ENCODE results near the gene DBI. TPM values are rescaled to one million over a fixed set of nuclear protein-coding genes. Genes with fewer than 3 reads are reported as not detected.

Gene DBI
- polyA plus RNA-seq, 3 donors, result 126 to 436 (median 398) TPM

- Histone ChIP-seq H3K9ac (ENCODE audit: insufficient read depth, low read length, poor library complexity, severe bottlenecking) (no peak overlapping the region), H3K27ac (ENCODE audit: low read depth in 1 of 2, low read length in 2 of 2) (peak overlapping the region in 1 of 2 donors; percentile 97), H3K27me3 (ENCODE audit: control insufficient read depth in 2 of 2, insufficient read depth in 2 of 2, low read length in 2 of 2) (no peaks in the 10 kb centered on the region), H3K79me2 (ENCODE audit: insufficient read depth, low read length) (peaks cover 56% of the 10 kb centered on the region), H2AFZ (ENCODE audit: insufficient read depth, low read depth, low read length, poor library complexity, severe bottlenecking) (peak overlapping the region; percentile 95), H3K36me3 (replicated peaks in 1 of 2; ENCODE audit: control insufficient read depth in 1 of 2, insufficient read depth in 2 of 2, low read length in 2 of 2) (peaks cover 18 to 24% of the 10 kb centered on the region in 2 donors), H3K4me2 (replicated peaks; ENCODE audit: extremely low read depth, low read length, poor library complexity, severe bottlenecking) (peak overlapping the region; percentile 93), H3K4me1 (ENCODE audit: control insufficient read depth in 1 of 2, insufficient read depth in 2 of 2, low read length in 2 of 2) (peaks cover 26 to 37% of the 10 kb centered on the region in 2 donors), H3K9me3 (replicated peaks in 1 of 2; ENCODE audit: control insufficient read depth in 1 of 2, insufficient read depth in 1 of 2, low read length in 2 of 2) (no peaks in the 10 kb centered on the region), H4K20me1 (ENCODE audit: insufficient read depth, low read length) (peaks cover 28% of the 10 kb centered on the region), H3K4me3 (replicated peaks in 1 of 3; ENCODE audit: low read depth in 2 of 3, low read length in 3 of 3) (peak overlapping the region in 1 of 3 experiments; percentile 90)
- TF ChIP-seq, protein P1, sequence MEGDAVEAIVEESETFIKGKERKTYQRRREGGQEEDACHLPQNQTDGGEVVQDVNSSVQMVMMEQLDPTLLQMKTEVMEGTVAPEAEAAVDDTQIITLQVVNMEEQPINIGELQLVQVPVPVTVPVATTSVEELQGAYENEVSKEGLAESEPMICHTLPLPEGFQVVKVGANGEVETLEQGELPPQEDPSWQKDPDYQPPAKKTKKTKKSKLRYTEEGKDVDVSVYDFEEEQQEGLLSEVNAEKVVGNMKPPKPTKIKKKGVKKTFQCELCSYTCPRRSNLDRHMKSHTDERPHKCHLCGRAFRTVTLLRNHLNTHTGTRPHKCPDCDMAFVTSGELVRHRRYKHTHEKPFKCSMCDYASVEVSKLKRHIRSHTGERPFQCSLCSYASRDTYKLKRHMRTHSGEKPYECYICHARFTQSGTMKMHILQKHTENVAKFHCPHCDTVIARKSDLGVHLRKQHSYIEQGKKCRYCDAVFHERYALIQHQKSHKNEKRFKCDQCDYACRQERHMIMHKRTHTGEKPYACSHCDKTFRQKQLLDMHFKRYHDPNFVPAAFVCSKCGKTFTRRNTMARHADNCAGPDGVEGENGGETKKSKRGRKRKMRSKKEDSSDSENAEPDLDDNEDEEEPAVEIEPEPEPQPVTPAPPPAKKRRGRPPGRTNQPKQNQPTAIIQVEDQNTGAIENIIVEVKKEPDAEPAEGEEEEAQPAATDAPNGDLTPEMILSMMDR (IDR thresholded peaks at IDR 0.05), result no peak
- Mint-ChIP-seq H3K36me3 (peaks cover 17 to 24% of the 10 kb centered on the region in 2 donors), H3K27me3 (ENCODE audit: low read depth in 3 of 3) (peaks cover 0 to 2% (median 0%) of the 10 kb centered on the region in 3 donors), H3K9me3 (peaks cover 0 to 2% (median 0%) of the 10 kb centered on the region in 7 donors), H3K27ac (peak overlapping the region in 4 of 7 donors; percentile 79 to 99 (median 97)), H3K4me3 (peak overlapping the region; percentile 98 to 99), H3K4me1 (peaks cover 52% of the 10 kb centered on the region)
- no peak for DNase-seq
- 56% methylated on average over 4 of the region's 6 CpGs for WGBS (ENCODE audit: insufficient coverage)
- intact Hi-C loops (cut with micrococcal nuclease), result loop anchor here in 1 of 2 donors (10.0 kb wide), 1 partner anchor 391 kb away; no protein-coding TSS in a partner anchor
Measured at GRCh38 chr2:119365436-119365835, 1.3 kb upstream of the DBI start.

DNA sequence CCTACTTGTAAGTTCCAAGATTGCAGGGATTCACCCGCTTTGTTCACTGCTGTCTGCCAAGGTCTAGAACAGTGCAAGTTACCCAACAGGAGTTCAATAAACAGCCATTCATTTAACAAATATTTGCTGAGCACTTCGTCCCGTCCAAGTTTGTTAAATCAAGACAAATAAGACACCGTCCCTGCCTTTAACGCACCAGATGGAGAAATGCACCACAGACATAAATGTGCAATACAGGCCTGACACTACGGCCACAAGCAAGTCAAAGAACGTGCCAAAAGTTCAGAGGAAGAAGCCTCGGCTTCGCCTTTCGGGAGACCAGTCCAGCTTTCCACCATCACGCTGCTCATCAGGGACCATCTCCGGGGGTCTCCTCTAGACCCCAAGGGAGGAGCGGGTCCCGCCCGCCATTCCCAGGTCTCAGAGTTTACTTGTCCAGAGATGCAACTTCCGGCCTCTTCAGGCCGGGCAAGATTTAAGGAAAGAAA lies 572 bp upstream of the DBI start:
- H3K27ac ChIP-seq (ENCODE audit: low read depth in 1 of 2, low read length in 2 of 2), result peak overlapping the region; percentile 90 to 97
- TF ChIP-seq, protein P1 (IDR thresholded peaks at IDR 0.05), result no peak
- Mint-ChIP-seq H3K4me1 (peaks cover 50% of the 10 kb centered on the region), H3K9me3 (peaks cover 0 to 2% (median 0%) of the 10 kb centered on the region in 7 donors), H3K36me3 (peaks cover 25 to 32% of the 10 kb centered on the region in 2 donors), H3K4me3 (peak overlapping the region; percentile 98 to 99), H3K27me3 (ENCODE audit: low read depth in 3 of 3) (peaks cover 0 to 2% (median 0%) of the 10 kb centered on the region in 3 donors), H3K27ac (peak overlapping the region; percentile 97 to 99 (median 97))
- peak overlapping the region; percentile 60 to 96 (median 90) for H3K4me3 ChIP-seq (replicated peaks in 1 of 3; ENCODE audit: low read depth in 2 of 3, low read length in 3 of 3)
- H4K20me1 ChIP-seq (ENCODE audit: insufficient read depth, low read length), result peaks cover 30% of the 10 kb centered on the region
- H3K9me3 ChIP-seq (replicated peaks in 1 of 2; ENCODE audit: control insufficient read depth in 1 of 2, insufficient read depth in 1 of 2, low read length in 2 of 2), result no peaks in the 10 kb centered on the region
- peaks cover 26 to 37% of the 10 kb centered on the region in 2 donors for H3K4me1 ChIP-seq (ENCODE audit: control insufficient read depth in 1 of 2, insufficient read depth in 2 of 2, low read length in 2 of 2)
- intact Hi-C loops (cut with micrococcal nuclease), result loop anchor here in 1 of 2 donors (10.0 kb wide), 1 partner anchor 391 kb away; no protein-coding TSS in a partner anchor
- 3% methylated on average over 17 of the region's 17 CpGs for whole genome bisulfite sequencing (ENCODE audit: insufficient coverage)
- H3K9ac ChIP-seq (ENCODE audit: insufficient read depth, low read length, poor library complexity, severe bottlenecking), result peak overlapping the region; percentile 85
- peak overlapping the region; percentile 95 for H2AFZ ChIP-seq (ENCODE audit: insufficient read depth, low read depth, low read length, poor library complexity, severe bottlenecking)
- H3K36me3 ChIP-seq (replicated peaks in 1 of 2; ENCODE audit: control insufficient read depth in 1 of 2, insufficient read depth in 2 of 2, low read length in 2 of 2), result peaks cover 26 to 32% of the 10 kb centered on the region in 2 donors
- peak; percentile 18 to 27 (median 23) for DNase-seq
- no peaks in the 10 kb centered on the region for H3K27me3 ChIP-seq (ENCODE audit: control insufficient read depth in 2 of 2, insufficient read depth in 2 of 2, low read length in 2 of 2)
- peak overlapping the region; percentile 93 for H3K4me2 ChIP-seq (replicated peaks; ENCODE audit: extremely low read depth, low read length, poor library complexity, severe bottlenecking)
- peaks cover 53% of the 10 kb centered on the region for H3K79me2 ChIP-seq (ENCODE audit: insufficient read depth, low read length)
